ENCODE data around the gene AKR1B15. TPM values are rescaled to one million over a fixed set of nuclear protein-coding genes. Genes with fewer than 3 reads are reported as not detected.

The AKR1B15 gene
- total and polyA plus RNA-seq, 2 of the 4 experiments (the other 2 are of a cell fraction), result not detected

- TF ChIP-seq USF2 (IDR thresholded peaks at IDR 0.05; ENCODE audit: low read depth, low read length), result no peak
Observed at GRCh38 chr7:134593530-134594392, 44.9 kb downstream of the AKR1B15 start (continued).

GRCh38 chr7:134594877-134595276 lies 46.0 kb downstream of the AKR1B15 start:
- BruUV-seq (replicated peaks), result no TSS peak
- Histone ChIP-seq H3K27ac (ENCODE audit: insufficient read depth, low read length) (peak overlapping the region; percentile 97; the same call in 1 of the 2 replicates), H2AK9ac (replicated peaks; ENCODE audit: low read depth, low read length, poor library complexity) (no peak overlapping the region), H3K14ac (replicated peaks; ENCODE audit: low read depth, low read length) (no peak overlapping the region), H2BK20ac (ENCODE audit: low read depth, low read length) (no peak overlapping the region), H2BK120ac (ENCODE audit: low read depth, low read length) (peak overlapping the region; percentile 61; the same call in 1 of the 2 replicates), H3K79me1 (ENCODE audit: low read depth in 1 of 2, low read length in 2 of 2) (no peaks in the 10 kb centered on the region), H3K4ac (ENCODE audit: low read depth, low read length) (peak overlapping the region; percentile 94; the same call in 1 of the 2 replicates), H3K9me3 (ENCODE audit: control insufficient read depth, insufficient read depth, low read length) (peaks cover 2% of the 10 kb centered on the region; the same call in 1 of the 2 replicates), H3K4me3 (ENCODE audit: insufficient read depth, low read depth, low read length) (no peak overlapping the region), H2AFZ (replicated peaks; ENCODE audit: low read length, poor library complexity) (no peak overlapping the region), H3K18ac (ENCODE audit: low read depth, low read length) (peak overlapping the region; percentile 94), H3K23ac (ENCODE audit: low read depth, low read length) (no peak overlapping the region), H3K56ac (ENCODE audit: extremely low read depth, insufficient read depth, low read length) (no peak overlapping the region), H3K9me1 (ENCODE audit: insufficient read depth, low read length) (no peaks in the 10 kb centered on the region), H3K9ac (ENCODE audit: low read depth, low read length) (no peak overlapping the region), H4K8ac (ENCODE audit: low read depth in 2 of 2, low read length in 2 of 2) (peak overlapping the region in 1 of 2 experiments; percentile 80; a peak in 2 of 4 replicates), H3K36me3 (ENCODE audit: control insufficient read depth, insufficient read depth, low read length) (no peaks in the 10 kb centered on the region), H3K27me3 (ENCODE audit: control insufficient read depth, insufficient read depth, low read length) (no peaks in the 10 kb centered on the region), H4K91ac (ENCODE audit: insufficient read depth, low read depth, low read length) (no peak overlapping the region), H3K4me2 (ENCODE audit: low read depth, low read length) (no peak overlapping the region), H4K5ac (ENCODE audit: low read depth, low read length) (peak overlapping the region; percentile 49), H2BK5ac (ENCODE audit: low read depth, low read length, poor library complexity, severe bottlenecking) (peak overlapping the region; percentile 99), H4K20me1 (ENCODE audit: insufficient read depth, low read length) (no peaks in the 10 kb centered on the region), H3K4me1 (ENCODE audit: control insufficient read depth, insufficient read depth, low read length) (peaks cover 10% of the 10 kb centered on the region), H2BK15ac (ENCODE audit: low read depth, low read length) (peak overlapping the region; percentile 74; the same call in 1 of the 3 replicates), H2AK5ac (ENCODE audit: low read depth, low read length) (peak overlapping the region; percentile 90; the same call in 1 of the 2 replicates)
- dilution Hi-C loops (cut with HindIII; ENCODE audit: low sequenced_read_pairs, unreplicated experiment), result no loop called here
- POLR2A ChIA-PET (ENCODE audit: unreplicated experiment), result no interaction called here
- no CpG with 5 or more reads among the region's 1 CpG for WGBS, 2 experiments (ENCODE audit: extremely low coverage in 2 of 2, insufficient read length in 1 of 2)
- ATAC-seq (ENCODE audit: low read depth) (no peak), DNase-seq (no peak)
- TF ChIP-seq POLR2A (IDR thresholded peaks at IDR 0.05; ENCODE audit: low read depth, low read length) (no peak), CEBPB (IDR thresholded peaks at IDR 0.05; ENCODE audit: low read depth, low read length) (peak; percentile 94)
- intact Hi-C loops (cut with micrococcal nuclease), result no loop called here
- CTCF ChIA-PET, result no interaction called here
- in situ Hi-C loops (cut with MboI; ENCODE audit: low sequenced_read_pairs), result no loop called here
